GM12891 (cell line): Measurements from ENCODE around the gene TBC1D12.

ENCODE experiments used
- PAX5 ChIP-seq: IDR thresholded peaks from 2 replicates; pipeline ENCODE4 v1.6.1; 2011; ENCODE audit warnings: low read length, moderate library complexity, mild to moderate bottlenecking; ENCODE audit not compliant: insufficient read depth, severe bottlenecking
- POLR2A ChIP-seq: IDR thresholded peaks from 2 replicates; pipeline ENCODE4 v1.6.1; 2011; ENCODE audit warnings: low read depth, low read length, control low read depth
- POLR2AphosphoS5 ChIP-seq: IDR thresholded peaks from 2 replicates; pipeline ENCODE4 v1.6.1; 2011; ENCODE audit warnings: low read depth, low read length, control low read depth
- POU2F2 ChIP-seq: IDR thresholded peaks from 2 replicates; pipeline ENCODE4 v1.6.1; 2011; ENCODE audit warnings: low read depth, mild to moderate bottlenecking, control low read depth, low read length, moderate library complexity
- SPI1 ChIP-seq: IDR thresholded peaks from 2 replicates; pipeline ENCODE4 v1.6.1; 2011; ENCODE audit warnings: low read depth, low read length, control low read depth
- TAF1 ChIP-seq: IDR thresholded peaks from 2 replicates; pipeline ENCODE4 v1.6.1; 2011; ENCODE audit warnings: low read depth, low read length, control low read depth

- TF ChIP-seq POLR2A (no peak), POLR2AphosphoS5 (no peak), SPI1 (no peak), TAF1 (no peak), POU2F2 (no peak), PAX5 (no peak)
These were observed 130.7 kb downstream of the TBC1D12 start for GRCh38 chr10:94533027-94533426.
